Subcutaneous preadipocyte (primary cell): Measurements from ENCODE around the gene OXA1L. TPM values are rescaled to one million over a fixed set of nuclear protein-coding genes. Genes with fewer than 3 reads are reported as not detected.

Source experiments
- small RNA-seq: library from RNA; depleted of rRNA; stranded (forward); fragments of <200 nt; gene quantifications from one replicate; pipeline ENCODE3, GENCODE V24; 2012
- total RNA-seq: library from RNA; depleted of rRNA; stranded (reverse); fragments of >200 nt; gene quantifications from 2 replicates; pipeline ENCODE4 v1.2.3, GENCODE V29; 2012

The OXA1L gene
- total RNA-seq, result 63.3 and 71.7 TPM in 2 replicates

GRCh38 chr14:22766457-22767322 is at the start of gene OXA1L:
TSS of gene OXA1L (plus strand) at chr14:22766688. CDS start at chr14:22766702, 14 bp downstream.

GRCh38 chr14:22814941-22815713 is 48.6 kb downstream of the OXA1L start, which contains the start of gene SLC7A7:
TSS of gene SLC7A7 (minus strand) at chr14:22815435. CDS start at chr14:22813398, 2,037 bp downstream.

Small RNA genes lying within 50 kb of the gene (small RNA-seq; reads per million reads assigned to genes)
- gene RF00588, result not detected

Other genes with a start within 250 kb of the OXA1L start
- 220 and 318 TPM in 2 replicates for gene DAD1, start 177.5 kb upstream of the OXA1L start, total RNA-seq
- 10.8 and 12.1 TPM in 2 replicates for gene ABHD4, start 168.4 kb upstream of the OXA1L start, total RNA-seq
- not detected in 2 replicates for gene OR6J1, start 122.3 kb upstream of the OXA1L start, total RNA-seq
- gene SLC7A7, start 48.7 kb downstream of the OXA1L start, total RNA-seq, result 0.73 and 1.2 TPM in 2 replicates
- gene MRPL52, start 63.2 kb downstream of the OXA1L start, total RNA-seq, result 33.4 and 45.0 TPM in 2 replicates
- 320 and 373 TPM in 2 replicates for gene MMP14, start 69.9 kb downstream of the OXA1L start, total RNA-seq
- gene LRP10, start 105.1 kb downstream of the OXA1L start, total RNA-seq, result 64.5 and 67.6 TPM in 2 replicates
- 0.37 TPM in 1 of 2 replicates, not detected in the other for gene REM2, start 116.5 kb downstream of the OXA1L start, total RNA-seq
- gene RBM23, start 152.5 kb downstream of the OXA1L start, total RNA-seq, result 34.9 and 50.0 TPM in 2 replicates
- gene PRMT5, start 162.7 kb downstream of the OXA1L start, total RNA-seq, result 76.8 and 106 TPM in 2 replicates
- 41.6 and 45.2 TPM in 2 replicates for gene HAUS4, start 190.4 kb downstream of the OXA1L start, total RNA-seq
- 3.3 and 12.7 TPM in 2 replicates for gene AJUBA, start 215.9 kb downstream of the OXA1L start, total RNA-seq
- 9.4 and 10.7 TPM in 2 replicates for gene C14orf93, start 243.5 kb downstream of the OXA1L start, total RNA-seq